Caco-2 (cell line): Measurements from ENCODE around the gene FZD8. TPM values are rescaled to one million over a fixed set of nuclear protein-coding genes. Genes with fewer than 3 reads are reported as not detected.

Experiments
- BruUV-seq: library from RNA; stranded (reverse); fragments of 400-500 nt; replicated peaks from 2 replicates; lab custom pipeline; 2021; lab: Mats Ljungman, UMichigan
- CTCF ChIA-PET: fragments of 300-600 bp; sonication (Branson Sonifier 250); formaldehyde crosslinking; loops from one replicate; lab custom pipeline; 2022; ENCODE audit warnings: antibody characterized with exemption; lab: Charles Lee
- POLR2A ChIA-PET: fragments of 300-600 bp; sonication (Branson Sonifier 250); formaldehyde crosslinking; loops from one replicate; lab custom pipeline; 2022; ENCODE audit warnings: antibody characterized with exemption; lab: Charles Lee
- DNase-seq, 2 experiments: peaks; one replicate each; pipeline versions ENCODE4 v3.0.0 to v3.0.0-alpha.2; 2020 to 2022
- H3K27me3 ChIP-seq: replicated peaks from 2 replicates; pipeline ENCODE4 v1.6.0; 2011; ENCODE audit warnings: low read length; ENCODE audit not compliant: control insufficient read depth, insufficient read depth
- H3K36me3 ChIP-seq: 2 replicates; pipeline ENCODE4 v1.5.1; 2011; ENCODE audit warnings: low read length; ENCODE audit not compliant: control insufficient read depth, insufficient read depth
- H3K4me1 ChIP-seq: fragments of 250-450 bp; sonication (Bioruptor Pico); 2 replicates; pipeline ENCODE4 v1.5.1; 2020; ENCODE audit warnings: mild to moderate bottlenecking
- H3K4me3 ChIP-seq: 2 replicates; pipeline ENCODE4 v1.5.1; 2011; ENCODE audit warnings: low read depth, mild to moderate bottlenecking, control low read depth, low read length
- H3K9me3 ChIP-seq: fragments of 250-450 bp; sonication (Bioruptor Pico); 2 replicates; pipeline ENCODE4 v1.5.1; 2020; ENCODE audit warnings: mild to moderate bottlenecking, moderate library complexity
- H3K27ac Mint-ChIP-seq: one replicate; pipeline ENCODE4 v1.8.0; 2022; ENCODE audit warnings: mixed read lengths; ENCODE audit not compliant: unreplicated experiment
- H3K27me3 Mint-ChIP-seq: one replicate; pipeline ENCODE4 v1.8.0; 2022; ENCODE audit warnings: mixed read lengths; ENCODE audit not compliant: insufficient read depth, unreplicated experiment
- H3K36me3 Mint-ChIP-seq: one replicate; pipeline ENCODE4 v1.8.0; 2022; ENCODE audit warnings: mild to moderate bottlenecking, mixed read lengths; ENCODE audit not compliant: insufficient read depth, unreplicated experiment
- H3K4me1 Mint-ChIP-seq: one replicate; pipeline ENCODE4 v1.8.0; 2022; ENCODE audit warnings: low read depth, mixed read lengths; ENCODE audit not compliant: unreplicated experiment
- H3K4me3 Mint-ChIP-seq: one replicate; pipeline ENCODE4 v1.8.0; 2022; ENCODE audit warnings: mild to moderate bottlenecking, moderate library complexity, mixed read lengths; ENCODE audit not compliant: unreplicated experiment
- H3K9me3 Mint-ChIP-seq: one replicate; pipeline ENCODE4 v1.8.0; 2022; ENCODE audit warnings: mixed read lengths; ENCODE audit not compliant: unreplicated experiment
- CTCF ChIP-seq, 2 experiments: fragments of 200-600 bp in 1 of 2; IDR thresholded peaks; 1 replicate in 1 of 2; 2 replicates in 1 of 2; pipeline versions ENCODE4 v1.5.1 to v1.8.0; 2011 to 2022; ENCODE audit warnings: antibody characterized with exemption in 1 of 2, control low read depth in 1 of 2, inconsistent platforms in 1 of 2, low read depth in 1 of 2, low read length in 1 of 2, mild to moderate bottlenecking in 1 of 2, moderate library complexity in 1 of 2; ENCODE audit not compliant: insufficient read depth in 1 of 2, severe bottlenecking in 1 of 2, unreplicated experiment in 1 of 2
- intact Hi-C: fragments of 100-400 bp; cut with micrococcal nuclease; formaldehyde crosslinking; loops from one replicate; pipeline ENCODE4 v1.10.0; 2022; ENCODE audit not compliant: unreplicated experiment
- total RNA-seq: library from RNA; stranded (reverse); gene quantifications from 2 replicates; pipeline ENCODE4 v1.2.3, GENCODE V29; 2022

FZD8 gene
- total RNA-seq, 1 experiment from 2014 or later = 3.4 TPM

GRCh38 chr10:35613597-35614226 lies 28.4 kb downstream of the FZD8 start:
- H3K27me3 ChIP-seq = no peaks in the 10 kb centered on the region
- no peaks in the 10 kb centered on the region for H3K36me3 ChIP-seq
- Mint-ChIP-seq H3K27ac (no peak overlapping the region), H3K4me1 (peaks cover 28% of the 10 kb centered on the region), H3K36me3 (no peaks in the 10 kb centered on the region), H3K27me3 (no peaks in the 10 kb centered on the region), H3K9me3 (peaks cover 10% of the 10 kb centered on the region), H3K4me3 (no peak overlapping the region)
- peaks cover 34% of the 10 kb centered on the region for H3K4me1 ChIP-seq
- intact Hi-C loops = no loop called here
- TF ChIP-seq CTCF (IDR thresholded peaks at IDR 0.05; ENCODE audit: insufficient read depth in 1 of 2, low read depth in 1 of 2, low read length in 1 of 2, severe bottlenecking in 1 of 2, unreplicated experiment in 1 of 2) = peak; percentile 41 to 47
- no TSS peak for BruUV-seq
- H3K9me3 ChIP-seq = peaks cover 14% of the 10 kb centered on the region; the same call in 1 of the 2 replicates
- ChIA-PET POLR2A (no interaction called here), CTCF (interaction anchor here (0.6 to 2.2 kb wide), 4 partner anchors 19 to 1166 kb away, joined by 3 to 14 read pairs (median 6); no protein-coding TSS in a partner anchor)
- DNase-seq = peak in 1 of 2 experiments; percentile 30
- no peak overlapping the region for H3K4me3 ChIP-seq

GRCh38 chr10:35613107-35613440 lies 29.0 kb downstream of the FZD8 start:
- Mint-ChIP-seq H3K27ac (no peak overlapping the region), H3K27me3 (no peaks in the 10 kb centered on the region)
- CTCF ChIA-PET = interaction anchor here (1.1 to 2.2 kb wide), 6 partner anchors 11 to 1166 kb away, joined by 3 to 14 read pairs (median 4); no protein-coding TSS in a partner anchor

More at GRCh38 chr10:35613107-35613440, 29.0 kb downstream of the FZD8 start:
- no peak for DNase-seq
- peaks cover 28% of the 10 kb centered on the region for H3K4me1 Mint-ChIP-seq
- H3K4me3 ChIP-seq = no peak overlapping the region
- peaks cover 34% of the 10 kb centered on the region for H3K4me1 ChIP-seq
- no peaks in the 10 kb centered on the region for H3K27me3 ChIP-seq
- no peaks in the 10 kb centered on the region for H3K36me3 Mint-ChIP-seq
- peaks cover 10% of the 10 kb centered on the region for H3K9me3 Mint-ChIP-seq
- intact Hi-C loops = no loop called here
- BruUV-seq = no TSS peak
- no peak overlapping the region for H3K4me3 Mint-ChIP-seq
- H3K36me3 ChIP-seq = no peaks in the 10 kb centered on the region
- peaks cover 14% of the 10 kb centered on the region; the same call in 1 of the 2 replicates for H3K9me3 ChIP-seq
- TF ChIP-seq CTCF (IDR thresholded peaks at IDR 0.05; ENCODE audit: insufficient read depth in 1 of 2, low read depth in 1 of 2, low read length in 1 of 2, severe bottlenecking in 1 of 2, unreplicated experiment in 1 of 2) = no peak
- POLR2A ChIA-PET = no interaction called here
